ENCODE measurements around the gene EXOC4. TPM values are rescaled to one million over a fixed set of nuclear protein-coding genes. Genes with fewer than 3 reads are reported as not detected.

EXOC4 gene
- total and polyA plus RNA-seq, 2 of the 8 experiments (the other 6 are each of a cell fraction or from before 2014, with no cell fraction given) = 27.0 to 67.3 TPM

- ChIA-PET POLR2A (ENCODE audit: partially characterized antibody) (interaction anchor here (1.0 kb wide), 1 partner anchor 49 kb away, joined by 4 read pairs; no protein-coding TSS in a partner anchor), CTCF (ENCODE audit: partially characterized antibody) (interaction anchor here (0.6 to 2.6 kb wide), 7 partner anchors 10 to 1311 kb away, joined by 3 to 20 read pairs (median 3); no protein-coding TSS in a partner anchor)
- H4K91ac ChIP-seq (replicated peaks; ENCODE audit: insufficient read length, low read length) = no peak overlapping the region
- H3K36me3 ChIP-seq (ENCODE audit: control insufficient read depth in 2 of 4, insufficient read depth in 4 of 4, low read length in 3 of 4) = no peaks in the 10 kb centered on the region
- no peak overlapping the region for H2BK15ac ChIP-seq (ENCODE audit: low read length)
- no peak overlapping the region for H2BK120ac ChIP-seq (replicated peaks; ENCODE audit: low read depth, low read length)
- no peaks in the 10 kb centered on the region for H4K20me1 ChIP-seq (replicated peaks in 1 of 2; ENCODE audit: control insufficient read depth in 1 of 2, insufficient read depth in 2 of 2, low read length in 2 of 2)
- no peak overlapping the region for H2BK5ac ChIP-seq (ENCODE audit: low read depth, low read length)
- H3K23ac ChIP-seq (ENCODE audit: insufficient read length) = no peak overlapping the region
- H2BK12ac ChIP-seq (ENCODE audit: low read depth, low read length) = no peak overlapping the region
- H3K56ac ChIP-seq (replicated peaks; ENCODE audit: insufficient read length, low read depth, low read length) = no peak overlapping the region
- H3K27ac ChIP-seq (ENCODE audit: low read depth, low read length) = no peak overlapping the region
- FAIRE-seq (no peak), DNase-seq (ENCODE audit: low read depth in 1 of 2, low spot score in 2 of 2) (no peak)
- TF ChIP-seq NRF1 (IDR thresholded peaks at IDR 0.05; ENCODE audit: low read depth, low read length) (no peak), POLR2AphosphoS5 (IDR thresholded peaks at IDR 0.05; ENCODE audit: low read depth, low read length) (no peak), KDM1A (IDR thresholded peaks at IDR 0.05; ENCODE audit: borderline replicate concordance, low read length) (no peak), GTF2F1 (IDR thresholded peaks at IDR 0.05; ENCODE audit: borderline replicate concordance, low read depth, low read length) (no peak), JUN (IDR thresholded peaks at IDR 0.05; ENCODE audit: low read depth, low read length) (no peak), MAFK (IDR thresholded peaks at IDR 0.05; ENCODE audit: low read depth, low read length) (no peak), HDAC6 (IDR thresholded peaks at IDR 0.05; ENCODE audit: low read depth, low read length) (no peak), CBX8 (IDR thresholded peaks at IDR 0.05; ENCODE audit: borderline replicate concordance, low read depth, low read length) (no peak), CTCF (IDR thresholded peaks at IDR 0.05; ENCODE audit: control extremely low read depth in 1 of 3, insufficient read depth in 1 of 3, low read depth in 1 of 3, low read length in 3 of 3) (no peak), SP2 (IDR thresholded peaks at IDR 0.05; ENCODE audit: low read length) (no peak)
- H4K8ac ChIP-seq (ENCODE audit: extremely low read depth, insufficient read depth, low read length) = no peak overlapping the region
- no peak overlapping the region for H3K4me3 ChIP-seq (ENCODE audit: extremely low read depth in 1 of 4, insufficient read depth in 2 of 4, low read depth in 3 of 4, low read length in 4 of 4)
- no peaks in the 10 kb centered on the region for H3K79me1 ChIP-seq (ENCODE audit: low read depth, low read length)
- no peaks in the 10 kb centered on the region for H3K9me3 ChIP-seq (ENCODE audit: insufficient read depth in 2 of 2, low read depth in 1 of 2, low read length in 1 of 2)
- WGBS, 2 experiments (ENCODE audit: extremely low coverage in 1 of 2, insufficient coverage in 1 of 2, insufficient read length in 1 of 2, insufficient replicate concordance in 2 of 2, low coverage in 1 of 2, low lambda C conversion rate in 2 of 2, missing lambda C conversion rate in 1 of 2) = 78% methylated on average over 1 of the region's 1 CpG; no CpG with 5 or more reads in 1 of the 2 experiments
- no peak overlapping the region for H4K5ac ChIP-seq (ENCODE audit: insufficient read length, low read depth, low read length)
- no peak overlapping the region for H3K14ac ChIP-seq (ENCODE audit: insufficient read length)
- H3K4me1 ChIP-seq (replicated peaks in 1 of 4; ENCODE audit: control insufficient read depth in 3 of 4, insufficient read depth in 4 of 4, low read length in 3 of 4) = peaks cover 0 to 5% (median 2%) of the 10 kb centered on the region in 4 experiments; a peak in 3 of 7 replicates
- H3K23me2 ChIP-seq (ENCODE audit: low read depth, low read length) = no peaks in the 10 kb centered on the region
- H2AFZ ChIP-seq (ENCODE audit: low read length) = no peak overlapping the region
- H3K79me2 ChIP-seq (ENCODE audit: control insufficient read depth in 1 of 2, insufficient read depth in 2 of 2, low read length in 2 of 2) = no peaks in the 10 kb centered on the region
- no peak overlapping the region for H2AK5ac ChIP-seq (ENCODE audit: low read depth, low read length)
- no peaks in the 10 kb centered on the region for H3K27me3 ChIP-seq (replicated peaks in 1 of 4; ENCODE audit: control insufficient read depth in 3 of 4, extremely low read depth in 1 of 4, insufficient read depth in 3 of 4, low read length in 3 of 4)
- no peak overlapping the region for H3K9ac ChIP-seq (replicated peaks in 1 of 4; ENCODE audit: extremely low read depth in 1 of 4, low read depth in 3 of 4, low read length in 3 of 4)
- no peak overlapping the region for H2BK20ac ChIP-seq (ENCODE audit: low read length)
- H3K18ac ChIP-seq (ENCODE audit: extremely low read depth, low read length) = no peak overlapping the region
- H3K4ac ChIP-seq (replicated peaks; ENCODE audit: insufficient read length, low read depth, low read length) = no peak overlapping the region
- no peak overlapping the region for H3K4me2 ChIP-seq (ENCODE audit: insufficient read depth in 1 of 2, low read depth in 2 of 2, low read length in 2 of 2)
Measured at GRCh38 chr7:134021836-134022235, 769.0 kb downstream of the EXOC4 start.
